Lung (tissue), 12 donors: ENCODE measurements around the gene EPS8. TPM values are rescaled to one million over a fixed set of nuclear protein-coding genes. Genes with fewer than 3 reads are reported as not detected.

Experiments
- ATAC-seq: fragments of 200-7000 bp; cut with Tn5 transposase; one replicate; pipeline ENCODE4 v1.9.1; 2020; ENCODE audit warnings: moderate number of reproducible peaks; ENCODE audit not compliant: insufficient read depth, low FRiP score
- DNase-seq, 3 donors: peaks; one replicate each; pipeline ENCODE4 v3.0.0-alpha.2; 2013 to 2017
- H3K27ac ChIP-seq, 2 donors: one replicate each; pipeline ENCODE4 v1.5.1; 2013; ENCODE audit warnings: mild to moderate bottlenecking in 2 of 2, moderate library complexity in 2 of 2, control low read depth in 1 of 2, inconsistent platforms in 1 of 2, low read depth in 1 of 2, low read length in 1 of 2
- H3K27me3 ChIP-seq, 3 donors: one replicate each; pipeline ENCODE4 v1.5.1; 2013; ENCODE audit warnings: low read length in 2 of 3; ENCODE audit not compliant: control insufficient read depth in 3 of 3, insufficient read depth in 3 of 3
- H3K36me3 ChIP-seq, 4 donors: one replicate each; pipeline ENCODE4 v1.5.1; 2013; ENCODE audit warnings: low read length in 4 of 4, mild to moderate bottlenecking in 1 of 4, moderate library complexity in 1 of 4; ENCODE audit not compliant: control insufficient read depth in 4 of 4, insufficient read depth in 4 of 4
- H3K4me1 ChIP-seq, 5 donors: one replicate each; pipeline ENCODE4 v1.5.1; 2013; ENCODE audit warnings: low read length in 5 of 5, mild to moderate bottlenecking in 2 of 5, moderate library complexity in 1 of 5; ENCODE audit not compliant: control insufficient read depth in 5 of 5, insufficient read depth in 5 of 5
- H3K4me3 ChIP-seq: one replicate; pipeline ENCODE4 v1.5.1; 2013; ENCODE audit warnings: mild to moderate bottlenecking, control low read depth, moderate library complexity
- H3K9ac ChIP-seq, 2 donors: one replicate each; pipeline ENCODE4 v1.5.1; 2013; ENCODE audit warnings: low read length in 2 of 2, control low read depth in 1 of 2; ENCODE audit not compliant: insufficient read depth in 1 of 2
- H3K9me3 ChIP-seq, 4 donors: one replicate each; pipeline ENCODE4 v1.5.1; 2013; ENCODE audit warnings: low read length in 3 of 4, mild to moderate bottlenecking in 1 of 4, moderate library complexity in 1 of 4; ENCODE audit not compliant: control insufficient read depth in 4 of 4, insufficient read depth in 3 of 4
- WGBS, 2 donors: extraction: QIAGEN DNeasy Blood & Tissue Kit; methylation state at CpG; one replicate each; pipeline ENCODE4 v1.1.7; 2013; 5-methylcytosine and 5-hydroxymethylcytosine counted together
- polyA plus RNA-seq, 2 donors: library from polyadenylated mRNA; stranded (reverse); fragments of 200-250 nt; gene quantifications; one replicate each; pipeline ENCODE4 v1.2.1, GENCODE V29; 2013
- total RNA-seq, 2 donors: library from RNA; depleted of rRNA in 1 of 2; stranded (reverse); fragments of >200 nt in 1 of 2; gene quantifications; one replicate each; pipeline ENCODE4 v1.2.1, GENCODE V29; 2014 to 2021
- TF ChIP-seq, protein P1 (sequence below): IDR thresholded peaks from 2 replicates; pipeline ENCODE4 v1.5.1; 2012; ENCODE audit warnings: mild to moderate bottlenecking; ENCODE audit errors: control extremely low read depth, extremely low read depth
- donor health status: control.
- donor health status: control.
- donor health status: Bipolar disorder and iron deficiency.
- donor health status: healthy.
- donor health status: DM: yes; HTN: yes; CAD: no.

Gene EPS8
- total and polyA plus RNA-seq, 4 donors: 30.1 to 153 (median 48.9) TPM

DNA sequence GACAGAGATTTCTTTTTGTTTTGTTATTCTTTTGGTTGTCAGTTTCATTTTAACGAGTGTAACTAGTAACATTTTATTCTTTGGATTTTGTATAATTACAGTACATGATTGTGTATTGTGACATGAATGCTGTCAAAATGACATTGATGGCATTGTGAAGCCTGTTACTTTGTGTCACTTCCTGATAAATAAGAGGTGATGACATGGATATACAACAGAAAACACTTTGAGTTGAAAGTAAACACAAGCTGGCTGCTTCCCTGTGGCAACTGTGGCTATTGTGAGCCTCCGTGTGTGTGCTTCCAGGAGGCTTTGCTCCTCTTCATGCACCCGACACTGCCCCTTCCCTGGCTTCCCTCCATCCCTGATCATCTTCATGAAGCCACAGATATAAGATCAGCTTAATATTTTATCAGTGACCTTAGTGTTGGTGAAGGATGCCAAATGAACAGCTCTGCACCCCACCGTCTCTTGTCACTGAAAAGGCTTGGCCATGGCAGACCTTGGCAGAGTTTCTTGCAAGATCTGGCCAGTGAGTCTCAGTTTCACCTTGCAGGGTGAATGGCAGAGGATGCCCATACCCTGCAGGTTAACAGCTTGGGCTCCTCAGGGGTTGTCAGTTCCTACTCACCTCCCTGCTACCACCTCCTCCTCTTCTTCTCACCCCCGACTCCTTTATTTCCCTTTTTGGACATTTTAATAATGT is 191.9 kb downstream of the EPS8 start:
- ATAC-seq: no peak
- Histone ChIP-seq H3K9me3 (no peaks in the 10 kb centered on the region), H3K9ac (no peak overlapping the region), H3K4me1 (peaks cover 0 to 18% (median 9%) of the 10 kb centered on the region in 5 donors), H3K4me3 (no peak overlapping the region), H3K36me3 (no peaks in the 10 kb centered on the region), H3K27ac (no peak overlapping the region), H3K27me3 (no peaks in the 10 kb centered on the region)
- 65 to 80% methylated on average over 5 of the region's 5 CpGs for whole genome bisulfite sequencing, 2 donors
- no peak for DNase-seq
- TF ChIP-seq, protein P1, sequence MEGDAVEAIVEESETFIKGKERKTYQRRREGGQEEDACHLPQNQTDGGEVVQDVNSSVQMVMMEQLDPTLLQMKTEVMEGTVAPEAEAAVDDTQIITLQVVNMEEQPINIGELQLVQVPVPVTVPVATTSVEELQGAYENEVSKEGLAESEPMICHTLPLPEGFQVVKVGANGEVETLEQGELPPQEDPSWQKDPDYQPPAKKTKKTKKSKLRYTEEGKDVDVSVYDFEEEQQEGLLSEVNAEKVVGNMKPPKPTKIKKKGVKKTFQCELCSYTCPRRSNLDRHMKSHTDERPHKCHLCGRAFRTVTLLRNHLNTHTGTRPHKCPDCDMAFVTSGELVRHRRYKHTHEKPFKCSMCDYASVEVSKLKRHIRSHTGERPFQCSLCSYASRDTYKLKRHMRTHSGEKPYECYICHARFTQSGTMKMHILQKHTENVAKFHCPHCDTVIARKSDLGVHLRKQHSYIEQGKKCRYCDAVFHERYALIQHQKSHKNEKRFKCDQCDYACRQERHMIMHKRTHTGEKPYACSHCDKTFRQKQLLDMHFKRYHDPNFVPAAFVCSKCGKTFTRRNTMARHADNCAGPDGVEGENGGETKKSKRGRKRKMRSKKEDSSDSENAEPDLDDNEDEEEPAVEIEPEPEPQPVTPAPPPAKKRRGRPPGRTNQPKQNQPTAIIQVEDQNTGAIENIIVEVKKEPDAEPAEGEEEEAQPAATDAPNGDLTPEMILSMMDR: no peak

DNA sequence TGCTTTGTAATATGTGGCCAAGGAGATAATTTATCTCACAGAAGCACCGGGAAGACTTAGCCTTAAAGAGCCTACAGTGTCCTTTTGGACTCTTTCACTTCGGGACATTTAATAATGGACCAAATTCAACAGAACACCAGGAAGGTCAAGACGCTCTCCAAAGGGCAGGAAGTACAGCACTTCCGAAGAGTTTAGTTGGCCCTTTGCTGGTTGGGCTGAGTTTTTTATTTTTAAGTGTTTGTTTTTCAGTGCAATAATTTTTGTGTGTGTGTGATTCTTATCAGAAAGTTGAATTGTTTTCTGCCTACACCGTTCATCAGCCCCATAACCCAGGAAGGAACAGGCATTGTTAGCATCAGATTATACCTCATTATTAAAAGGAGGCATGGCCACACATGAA is 193.0 kb downstream of the EPS8 start:
- H3K9ac ChIP-seq: no peak overlapping the region
- no peaks in the 10 kb centered on the region for H3K9me3 ChIP-seq
- peaks cover 0 to 17% (median 9%) of the 10 kb centered on the region in 5 donors for H3K4me1 ChIP-seq
- DNase-seq (no peak), ATAC-seq (no peak)
- TF ChIP-seq, protein P1: no peak
- H3K27me3 ChIP-seq: no peaks in the 10 kb centered on the region
- no peak overlapping the region for H3K4me3 ChIP-seq
- no peak overlapping the region for H3K27ac ChIP-seq
- H3K36me3 ChIP-seq: no peaks in the 10 kb centered on the region
- WGBS, 2 donors: 42 to 68% methylated on average over 5 of the region's 5 CpGs

DNA sequence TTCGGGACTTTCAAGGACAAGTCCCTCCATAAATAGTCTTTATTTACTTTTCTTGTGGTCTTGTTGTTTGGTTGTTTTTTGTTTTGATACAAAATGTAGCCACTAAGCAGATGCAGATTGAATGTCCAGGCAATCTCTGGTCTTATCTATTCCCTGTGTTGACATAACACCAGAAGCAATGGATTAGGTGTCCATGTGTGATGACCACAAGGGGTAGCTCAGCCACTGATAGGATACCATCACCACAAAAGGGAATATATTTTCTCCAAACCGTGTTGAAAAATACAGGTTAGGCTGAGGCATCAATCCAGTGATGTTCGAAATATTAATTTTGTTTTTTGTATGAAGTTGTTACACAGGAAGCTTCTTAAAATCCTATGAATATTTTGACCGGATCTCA is 196.3 kb downstream of the EPS8 start:
- no peaks in the 10 kb centered on the region for H3K36me3 ChIP-seq
- no peak overlapping the region for H3K4me3 ChIP-seq
- H3K27me3 ChIP-seq: peaks cover 0 to 4% (median 0%) of the 10 kb centered on the region in 3 donors
- H3K27ac ChIP-seq: no peak overlapping the region
- no peak for DNase-seq
- TF ChIP-seq, protein P1: no peak
- no peaks in the 10 kb centered on the region for H3K9me3 ChIP-seq
- H3K9ac ChIP-seq: no peak overlapping the region
- no peak for ATAC-seq
- peaks cover 0 to 7% (median 3%) of the 10 kb centered on the region in 5 donors for H3K4me1 ChIP-seq
- WGBS, 2 donors: 72 to 83% methylated on average over 4 of the region's 4 CpGs
